GM12801 (cell line): ENCODE data around the gene ZBED1.

Experiments used
- CTCF ChIP-seq: IDR thresholded peaks from one replicate; pipeline ENCODE4 v1.5.1; 2011; ENCODE audit warnings: control low read depth; ENCODE audit not compliant: insufficient read length; ENCODE audit errors: extremely low read depth

Gene ZBED1

GRCh38 chrX:2526390-2526789 is 25.6 kb upstream of the ZBED1 start:
- TF ChIP-seq CTCF = no peak

- TF ChIP-seq CTCF = no peak
Measured at GRCh38 chrX:2523911-2524310, 23.1 kb upstream of the ZBED1 start.

DNA sequence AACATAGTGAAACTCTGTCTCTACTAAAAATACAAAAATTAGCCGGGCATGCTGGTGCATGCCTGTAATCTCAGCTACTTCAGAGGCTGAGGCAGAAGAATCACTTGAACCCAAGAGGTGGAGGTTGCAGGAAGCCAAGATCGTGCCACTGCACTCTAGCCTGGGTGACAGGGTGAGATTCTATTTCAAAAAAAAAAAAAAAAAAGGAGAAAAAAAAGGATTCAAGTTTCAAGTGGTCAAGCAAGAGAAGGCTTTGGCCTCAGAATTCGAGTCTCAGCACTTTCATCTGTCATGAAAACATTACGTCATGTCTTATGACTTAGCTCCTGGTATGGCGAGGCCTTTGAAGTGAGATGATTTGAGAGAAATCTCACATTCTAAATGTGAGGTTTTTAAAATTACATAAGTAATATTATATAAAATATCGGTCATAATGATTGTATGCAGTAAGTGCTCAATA is 21.2 kb upstream of the ZBED1 start:
- no peak for TF ChIP-seq CTCF

GRCh38 chrX:2521092-2521926 is 20.5 kb upstream of the ZBED1 start:
- no peak for TF ChIP-seq CTCF

DNA sequence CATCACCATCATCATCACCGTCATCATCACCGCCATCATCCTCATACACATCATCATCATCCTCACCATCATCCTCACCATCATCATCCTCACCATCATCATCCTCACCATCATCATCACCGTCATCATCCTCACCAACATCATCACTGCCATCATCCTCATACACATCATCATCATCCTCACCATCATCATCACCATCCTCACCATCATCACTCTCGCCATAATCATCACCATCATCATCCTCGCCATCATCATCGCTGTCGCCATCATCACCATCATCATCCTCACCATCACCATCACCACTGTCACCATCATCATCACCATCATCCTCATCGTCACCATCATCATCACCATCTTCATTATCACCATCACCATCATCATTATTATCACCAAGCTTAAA is 19.8 kb upstream of the ZBED1 start:
- no peak for TF ChIP-seq CTCF

- no peak for TF ChIP-seq CTCF
Measured at GRCh38 chrX:2517055-2517454, 16.3 kb upstream of the ZBED1 start.

GRCh38 chrX:2516623-2517022 is 15.8 kb upstream of the ZBED1 start:
- no peak for TF ChIP-seq CTCF
